ENCODE measurements around the gene ADGRD1.

The ADGRD1 gene

DNA sequence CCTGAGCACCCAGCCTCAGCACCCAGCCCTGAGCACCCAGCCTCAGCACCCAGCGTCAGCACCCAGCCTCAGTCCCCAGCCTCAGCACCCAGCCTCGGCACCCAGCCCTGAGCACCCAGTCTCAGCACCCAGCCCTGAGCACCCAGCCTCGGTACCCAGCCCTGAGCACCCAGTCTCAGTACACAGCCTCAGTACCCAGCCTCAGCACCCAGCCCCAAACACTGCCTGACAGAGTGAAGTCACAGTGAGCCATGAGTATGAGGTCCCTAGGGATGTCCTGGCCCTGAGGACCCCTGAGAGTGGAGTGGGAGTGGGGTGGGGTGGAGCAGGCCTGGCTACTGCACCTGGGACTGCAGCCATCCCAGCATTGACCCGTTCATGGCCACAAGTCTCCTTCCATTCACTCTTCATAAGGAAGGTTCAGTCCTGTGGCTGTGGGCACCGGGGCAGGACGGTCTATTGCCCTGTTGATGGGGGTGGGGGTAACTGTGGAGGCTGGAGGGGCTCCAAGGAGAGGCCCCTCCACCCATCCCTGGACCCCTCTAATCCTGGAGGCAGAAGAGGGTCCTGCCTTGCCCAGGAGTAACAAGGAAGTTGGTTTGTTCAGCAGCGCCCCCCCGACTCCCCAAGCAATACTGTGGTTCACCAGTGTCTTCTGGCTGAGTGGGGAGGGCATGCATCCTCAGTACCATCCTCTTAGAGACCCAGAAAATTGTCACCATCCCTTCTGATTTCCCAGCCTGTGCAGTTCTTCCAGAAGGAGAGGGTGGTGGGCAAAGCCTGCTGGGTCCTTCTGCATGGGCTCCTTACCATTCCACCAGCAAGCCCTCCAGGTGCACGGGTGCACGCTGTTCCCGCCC lies 140.5 kb downstream of the ADGRD1 start:
- no peak for DNase-seq

GRCh38 chr12:131094831-131095805 lies 141.4 kb downstream of the ADGRD1 start:
- DNase-seq: no peak

- no peak for DNase-seq
These were observed 142.3 kb downstream of the ADGRD1 start for GRCh38 chr12:131095826-131096680.

DNA sequence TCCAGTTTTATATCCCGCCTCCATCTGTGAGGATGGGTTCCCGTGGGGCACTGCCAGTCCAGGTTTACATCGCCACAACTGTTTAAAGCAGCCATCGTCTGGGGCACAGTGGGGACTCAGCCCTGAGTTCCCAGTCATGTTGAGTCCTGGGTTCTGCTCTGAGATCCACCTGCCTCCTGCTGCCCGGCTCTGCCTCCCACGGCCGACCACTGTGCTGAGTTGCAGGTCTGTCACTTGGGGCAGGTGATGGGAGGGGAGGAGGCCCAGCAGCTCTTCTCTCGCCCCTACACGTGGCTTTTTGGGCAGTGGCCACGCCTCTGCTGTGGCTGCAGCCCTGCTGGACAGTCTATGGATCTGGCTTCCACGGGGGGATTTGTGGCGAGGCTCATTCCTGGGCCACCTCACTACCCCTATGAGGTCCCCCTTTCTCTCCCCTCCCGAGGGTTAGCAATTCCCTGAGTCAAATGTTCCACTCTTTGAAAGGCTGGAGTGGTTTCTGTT lies 143.0 kb downstream of the ADGRD1 start:
- DNase-seq: no peak

DNA sequence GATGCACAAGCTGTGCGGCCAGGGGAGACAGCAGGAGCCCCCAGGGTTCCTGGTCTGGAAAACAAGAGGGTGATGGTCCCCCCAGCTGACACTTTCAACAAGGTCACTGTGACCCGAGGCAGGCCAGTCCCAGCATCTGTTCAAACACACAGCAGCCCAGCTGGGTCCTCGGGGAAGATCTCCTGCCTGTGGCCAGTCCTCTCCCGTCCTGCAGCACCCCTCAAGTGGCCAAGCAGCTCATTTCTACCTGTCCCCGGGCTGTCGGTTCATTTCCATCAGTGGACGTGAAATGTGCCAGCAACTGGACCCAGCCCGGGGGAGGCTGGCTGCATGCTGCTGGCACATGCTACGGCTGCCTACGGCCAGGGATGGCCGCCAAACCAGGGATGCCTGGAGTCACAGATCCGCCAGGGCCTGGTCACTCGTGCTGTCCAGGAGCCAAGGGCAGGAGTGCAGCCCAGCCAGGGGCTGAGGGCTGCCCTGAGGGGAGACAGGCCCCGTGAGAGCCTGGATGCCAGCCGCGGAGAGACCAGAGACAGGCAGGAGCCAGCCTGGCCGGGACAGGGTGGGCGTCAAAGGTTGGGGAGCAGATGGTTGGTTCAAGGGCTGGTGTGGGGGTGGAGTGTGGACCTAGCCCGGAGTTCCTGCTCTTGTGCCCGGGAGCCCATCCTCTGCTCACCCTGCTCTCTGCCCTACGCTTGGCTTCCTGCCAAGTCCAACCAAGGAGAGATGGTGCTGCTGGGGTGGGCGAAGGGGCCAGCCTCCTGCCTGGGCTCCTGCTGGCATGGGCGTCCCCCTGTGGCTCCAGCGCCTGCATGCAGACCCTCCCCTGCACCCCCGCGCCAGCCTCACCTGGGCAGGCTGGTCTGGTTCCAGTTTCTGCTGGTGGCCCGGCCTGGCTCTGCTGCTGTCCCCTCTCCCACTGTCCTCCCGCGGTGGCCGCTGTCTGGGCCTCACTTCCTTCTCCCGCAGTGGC lies 143.8 kb downstream of the ADGRD1 start:
- no peak for DNase-seq

DNA sequence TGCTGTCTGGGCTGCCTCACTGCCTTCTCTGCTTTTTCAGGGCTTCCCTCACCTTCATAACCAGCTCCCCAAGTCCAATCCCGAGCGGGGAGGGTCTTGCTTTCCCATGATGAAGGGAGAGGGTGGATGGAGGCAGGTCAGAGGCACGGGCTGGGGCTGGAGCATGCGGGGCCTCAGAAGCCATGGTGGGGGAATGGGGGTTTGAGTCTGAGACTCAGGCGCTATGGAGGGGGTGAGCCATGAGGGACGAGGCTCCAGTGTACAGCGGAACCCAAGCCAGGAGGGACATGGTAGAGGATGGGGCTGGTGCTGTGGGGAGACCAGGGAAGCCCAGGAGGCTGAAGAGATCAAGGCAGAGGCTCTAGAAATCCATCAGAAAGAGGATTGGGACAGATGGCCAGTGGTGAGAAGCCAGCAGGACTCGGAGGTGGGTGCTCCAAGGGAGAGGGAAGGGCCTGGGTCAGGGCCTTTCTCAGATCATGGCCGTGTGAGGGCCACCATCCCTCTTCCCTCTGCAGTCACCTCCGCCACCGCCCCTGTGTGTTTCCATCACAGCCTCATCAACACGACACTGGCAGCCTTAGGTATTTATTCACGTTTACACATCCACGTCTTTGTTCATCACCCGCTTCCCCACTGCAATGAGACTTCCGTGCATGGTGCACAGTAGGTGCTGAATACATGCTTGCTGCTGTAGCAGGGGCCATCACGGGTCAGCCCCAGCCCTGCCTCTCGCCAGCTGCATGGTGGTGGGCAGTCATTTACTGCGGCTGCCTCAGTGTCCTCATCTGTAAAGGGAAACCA lies 144.7 kb downstream of the ADGRD1 start:
- no peak for DNase-seq

DNA sequence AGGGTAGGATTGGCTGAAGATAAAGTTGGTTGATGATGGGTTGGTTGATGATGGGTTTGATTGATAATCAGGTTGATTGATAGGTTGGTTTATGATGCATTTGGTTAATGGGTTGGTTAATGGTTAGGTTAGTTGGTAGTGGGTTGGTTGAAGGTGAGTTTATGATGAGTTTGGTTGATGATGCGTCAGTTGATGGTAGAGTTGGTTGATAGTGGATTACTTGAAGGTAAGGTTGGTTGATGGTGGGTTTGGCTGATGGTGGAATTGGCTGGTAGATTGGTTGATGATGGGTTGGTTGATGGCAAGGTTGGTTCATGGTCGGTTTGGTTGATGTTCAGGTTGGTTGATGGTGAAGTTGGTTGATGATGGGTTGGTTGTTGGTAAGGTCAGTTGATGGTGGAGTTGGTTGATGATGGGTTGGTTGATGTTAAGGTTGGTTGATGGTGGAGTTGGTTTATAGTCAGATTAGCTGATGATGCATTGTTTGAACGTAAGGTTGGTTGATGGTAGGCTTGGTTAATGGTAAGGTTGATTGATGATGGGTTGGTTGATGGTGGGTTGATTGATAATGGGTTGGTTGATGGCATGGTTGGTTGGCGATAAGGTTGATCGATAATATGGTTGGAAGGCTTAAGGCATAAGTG lies 146.4 kb downstream of the ADGRD1 start:
- DNase-seq: no peak

DNA sequence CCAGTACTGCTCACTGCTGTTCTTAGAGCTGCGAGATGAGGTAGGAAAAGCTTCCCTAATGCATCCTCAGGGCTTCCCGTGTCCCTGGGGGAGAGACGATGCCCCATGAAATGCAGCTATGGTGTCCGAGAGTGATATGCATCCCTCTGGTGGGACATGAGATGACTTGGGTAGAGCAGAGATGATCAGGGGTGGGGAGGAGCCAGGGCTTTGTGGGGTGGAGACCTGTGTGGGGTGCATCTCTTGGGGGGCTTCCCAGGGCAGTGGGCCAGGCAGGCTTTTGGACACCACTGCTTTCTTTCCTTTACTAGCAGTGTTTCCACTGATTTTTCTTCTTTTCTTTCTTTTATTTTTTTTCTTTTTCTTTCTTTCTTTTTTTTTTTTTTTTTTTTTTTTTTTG lies 147.3 kb downstream of the ADGRD1 start:
- DNase-seq: no peak

DNA sequence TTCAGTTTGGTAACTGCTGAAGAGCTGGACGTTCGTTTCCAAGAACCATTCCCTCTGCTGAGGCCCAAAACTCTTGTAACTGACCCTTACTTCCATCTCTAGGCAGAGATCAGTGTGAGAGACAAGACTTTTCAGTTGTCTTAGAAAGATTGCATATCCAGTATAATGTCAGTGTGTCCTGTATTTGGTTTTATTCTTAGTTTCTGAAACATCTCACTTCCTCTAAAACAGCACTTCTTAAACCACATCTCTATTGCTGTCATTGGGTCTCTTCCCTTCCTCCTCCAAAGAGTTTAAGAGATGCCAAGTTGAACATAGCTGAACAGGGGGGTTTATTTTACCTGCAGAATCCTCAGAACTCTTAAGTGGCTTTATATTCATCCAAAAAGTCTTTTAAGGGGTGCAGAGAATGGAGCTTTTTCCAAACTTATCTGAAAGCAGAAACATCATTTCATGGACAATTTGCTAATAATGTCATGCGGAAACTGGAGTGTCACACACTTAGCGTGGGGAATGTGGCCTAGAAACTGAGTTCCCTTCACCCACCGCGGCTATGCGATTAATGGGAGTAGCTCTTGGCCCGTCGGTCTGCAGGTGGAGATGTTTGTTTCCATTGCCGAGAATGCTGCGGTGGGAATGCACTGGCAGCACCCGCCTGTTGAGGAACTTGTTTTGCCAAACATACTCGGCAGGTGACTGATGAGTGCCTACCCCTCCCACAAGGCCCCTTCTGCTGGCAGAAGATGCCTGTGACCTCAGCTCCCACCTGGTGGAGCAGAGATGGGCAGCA lies 148.2 kb downstream of the ADGRD1 start:
- no peak for DNase-seq

GRCh38 chr12:131102493-131102931 lies 148.8 kb downstream of the ADGRD1 start:
- DNase-seq: no peak

GRCh38 chr12:131102991-131103668 lies 149.4 kb downstream of the ADGRD1 start:
- no peak for DNase-seq

DNA sequence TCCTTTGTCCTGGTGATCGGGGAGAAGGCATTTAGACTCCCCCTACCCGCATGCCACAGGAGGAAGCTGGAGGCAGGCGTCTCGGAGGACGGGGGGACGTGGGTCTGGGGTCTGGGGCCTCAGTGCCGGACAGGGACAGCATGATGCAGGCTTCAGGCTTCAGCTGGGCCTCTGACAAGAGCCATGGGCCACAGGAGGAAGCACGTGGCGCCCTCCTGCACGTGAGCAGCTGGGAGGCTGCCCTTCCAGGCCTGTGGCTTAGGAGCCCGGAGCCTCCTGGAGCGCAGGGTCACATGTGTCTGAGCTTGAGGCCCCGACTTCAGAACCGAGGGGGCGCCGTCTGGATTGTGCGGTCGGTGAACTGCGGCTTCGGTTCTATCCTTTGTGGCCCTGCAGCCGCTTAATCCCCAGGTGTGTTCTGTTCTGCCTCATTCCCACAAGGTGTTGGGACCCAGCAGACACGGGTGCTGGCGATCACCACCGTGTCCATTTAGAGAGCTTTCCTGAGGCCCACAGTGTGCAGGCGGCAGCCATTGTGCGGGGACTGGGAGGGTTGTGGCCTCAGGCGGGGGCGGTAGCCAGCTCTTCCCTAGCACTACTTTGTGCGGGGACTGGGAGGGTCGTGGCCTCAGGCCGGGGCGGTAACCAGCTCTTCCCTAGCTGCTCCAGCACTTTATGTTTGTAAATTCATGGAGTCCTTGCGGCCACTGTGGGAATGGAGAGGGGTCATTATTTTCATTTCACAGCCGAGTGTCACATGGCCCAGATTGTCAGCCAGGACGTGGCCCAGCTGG lies 150.2 kb downstream of the ADGRD1 start:
- no peak for DNase-seq

DNA sequence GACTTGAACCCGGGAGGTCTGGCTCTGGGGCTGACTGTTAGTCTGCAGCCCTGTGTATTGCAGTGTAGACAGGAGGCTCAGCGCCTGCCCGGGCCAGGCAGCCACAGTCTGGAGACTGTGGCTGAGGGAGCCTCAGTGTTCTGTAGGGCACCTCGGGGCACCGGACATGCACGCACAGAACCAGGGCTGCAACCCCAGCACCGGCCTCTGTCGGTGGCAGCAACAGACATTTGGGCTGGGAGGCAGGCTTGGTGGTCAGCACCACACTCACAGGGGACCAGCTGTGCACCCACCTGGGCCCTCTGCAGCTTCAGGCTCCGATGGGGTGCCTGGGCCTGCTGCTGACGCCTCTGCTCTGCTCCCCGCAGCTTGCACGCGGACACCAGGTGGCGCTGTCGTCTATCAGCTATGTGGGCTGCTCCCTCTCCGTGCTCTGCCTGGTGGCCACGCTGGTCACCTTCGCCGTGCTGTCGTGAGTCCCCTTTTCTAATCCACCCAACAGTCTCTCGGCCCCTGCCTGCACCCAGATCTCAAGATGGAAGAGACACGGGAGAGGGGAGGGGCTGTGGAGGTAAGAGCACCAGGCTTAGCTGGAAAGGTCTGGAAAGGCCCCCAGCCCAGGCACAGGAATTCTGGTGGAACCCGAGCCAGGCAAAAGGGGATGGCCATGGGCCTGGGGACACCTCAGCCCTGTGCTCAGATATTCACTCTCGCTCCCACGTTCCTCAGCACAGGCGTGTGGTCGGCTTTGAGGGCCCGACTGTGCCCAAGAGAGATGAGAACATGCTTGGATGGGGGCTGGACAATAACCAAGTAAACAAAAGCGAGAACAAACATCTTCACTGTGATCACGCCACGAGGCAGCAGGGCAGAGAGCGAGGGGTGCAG lies 151.0 kb downstream of the ADGRD1 start:
- peak; percentile 28 for DNase-seq

DNA sequence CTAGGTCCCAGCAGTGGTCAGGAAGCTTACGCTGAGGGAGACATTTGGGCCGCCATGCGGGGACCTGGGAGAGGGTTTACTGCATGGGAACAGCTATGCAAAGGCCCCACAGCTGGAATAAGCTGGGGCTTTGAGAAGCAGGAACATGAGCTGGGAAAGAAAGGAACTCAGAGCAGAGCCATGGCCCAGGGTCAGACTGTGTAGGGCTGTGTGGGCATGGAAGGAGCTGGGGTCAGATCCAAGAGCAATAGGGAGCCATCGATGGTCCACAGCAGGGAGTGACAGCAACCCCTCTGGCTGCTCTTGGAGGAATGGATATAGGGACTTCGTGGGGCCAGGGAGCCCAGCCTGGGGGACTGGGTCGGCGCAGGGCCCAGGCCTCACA lies 151.6 kb downstream of the ADGRD1 start:
- DNase-seq: no peak

DNA sequence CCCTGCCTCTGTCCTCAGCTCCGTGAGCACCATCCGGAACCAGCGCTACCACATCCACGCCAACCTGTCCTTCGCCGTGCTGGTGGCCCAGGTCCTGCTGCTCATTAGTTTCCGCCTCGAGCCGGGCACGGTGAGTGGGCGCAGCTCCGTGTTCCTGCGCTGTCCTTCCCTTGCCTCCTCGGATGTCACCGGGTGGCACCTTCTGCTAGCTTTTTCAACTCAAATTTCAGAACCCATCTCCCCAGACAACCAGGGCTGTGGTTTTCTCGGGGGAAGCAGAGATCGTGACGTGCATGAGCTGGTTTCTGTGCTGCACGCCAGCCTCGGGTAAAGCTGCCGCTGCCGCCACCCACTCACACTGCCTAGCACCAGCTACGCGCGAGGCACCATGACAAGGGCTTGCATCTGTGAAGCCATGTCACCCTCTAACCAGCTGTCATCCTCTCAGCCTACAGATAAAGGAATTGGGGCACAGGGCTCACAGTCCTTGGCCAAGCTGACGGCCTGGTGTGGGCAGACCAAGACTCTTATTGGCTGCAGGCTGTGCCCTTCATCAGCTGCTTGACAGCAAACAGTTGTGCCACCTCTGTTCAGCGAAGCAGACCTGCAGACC lies 152.1 kb downstream of the ADGRD1 start:
- DNase-seq: no peak

- DNase-seq: no peak
These were observed 152.7 kb downstream of the ADGRD1 start for GRCh38 chr12:131106349-131106941.

Measured in NCI-H226 (cell line).